HT-29 (cell line): ENCODE results near the gene ZNF554. TPM values are rescaled to one million over a fixed set of nuclear protein-coding genes. Genes with fewer than 3 reads are reported as not detected.
"Not testable (repeated sequence)": the region's sequence is repeated elsewhere in the genome, so short reads cannot be mapped to it uniquely, and the experiment has no call there.

ENCODE experiments used
- DNase-seq: peaks from one replicate; pipeline ENCODE4 v3.0.0-alpha.2; 2015; ENCODE audit warnings: low spot score
- total RNA-seq: library from RNA; depleted of rRNA; stranded (reverse); fragments of >200 nt; shearing (Covaris generic); gene quantifications from 2 replicates; pipeline ENCODE4 v1.2.3, GENCODE V29; 2014; rRNA removed

ZNF554 gene
- total RNA-seq, 1 experiment from 2014 or later, result 1.2 TPM

DNA sequence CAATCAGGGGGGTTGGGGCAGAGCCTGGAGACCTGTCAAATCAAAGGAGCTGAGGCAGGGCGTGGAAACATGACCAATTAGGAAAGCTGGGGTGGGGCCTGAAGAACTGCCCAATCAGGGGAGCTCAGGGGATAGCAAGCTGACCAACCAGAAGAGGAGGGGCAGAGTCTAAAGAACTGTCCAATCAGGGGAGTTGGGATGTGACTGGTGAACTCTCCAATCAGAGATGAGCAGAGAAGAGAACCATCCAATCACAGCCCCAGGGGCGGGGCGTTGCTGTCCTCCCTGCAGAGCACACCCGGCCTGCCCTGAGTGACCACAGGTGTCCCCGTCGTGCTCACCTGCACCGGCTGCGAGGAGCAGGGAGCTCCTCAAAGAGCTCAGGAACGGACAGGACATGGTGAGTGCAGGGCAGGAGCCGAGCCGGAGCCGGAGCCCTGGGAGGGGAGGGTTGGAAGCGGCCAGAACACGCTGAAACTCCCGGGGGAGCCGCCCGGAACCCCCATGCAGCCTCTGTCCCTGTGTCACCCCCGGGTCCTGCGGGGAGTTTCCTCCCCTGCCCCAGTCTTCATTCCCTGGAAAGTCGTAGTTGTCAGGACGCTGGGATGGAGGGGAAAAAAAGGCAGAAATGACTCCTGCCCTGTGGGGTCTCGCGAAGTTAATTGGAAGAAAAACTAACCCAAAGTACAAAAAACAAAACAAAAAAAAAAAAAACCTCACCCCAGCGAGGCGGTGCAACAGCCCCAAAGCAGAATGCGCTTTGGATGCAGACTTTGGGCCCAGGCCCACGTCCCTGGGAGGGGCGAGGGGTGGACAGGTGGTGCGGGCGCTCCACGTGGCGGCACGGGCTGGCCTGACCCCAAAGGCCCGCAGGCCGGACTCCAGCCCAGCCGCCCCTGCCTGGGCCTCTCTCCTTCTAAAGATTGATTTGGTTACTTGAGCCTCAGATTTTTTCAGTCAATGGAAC is 47.6 kb downstream of the ZNF554 start, which contains the start of gene ZNF556:
TSS of gene ZNF556 (plus strand) at position 311 of the 967 bp plus-strand sequence. CDS start at position 398, 87 bp downstream.
- DNase-seq, result peak; percentile 72

DNA sequence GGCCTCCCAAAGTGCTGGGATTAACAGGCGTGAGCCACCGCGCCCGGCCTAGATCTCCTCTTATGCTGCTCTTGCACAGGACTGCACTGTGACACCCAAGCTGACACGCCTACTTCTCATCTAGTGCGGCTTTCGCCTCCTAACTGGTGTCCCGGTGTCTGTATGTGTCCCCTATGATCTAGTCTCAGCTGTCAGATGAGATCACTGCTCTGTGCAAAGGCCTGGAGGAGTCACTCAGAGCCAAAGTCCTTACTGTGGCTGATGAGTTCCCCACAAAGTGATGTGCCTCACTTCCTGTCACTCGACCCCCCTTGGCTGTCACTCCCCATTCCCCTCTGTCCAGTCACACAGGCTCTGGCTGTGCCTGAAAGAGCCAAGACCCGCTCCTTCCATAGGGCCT is 50.0 kb downstream of the ZNF554 start:
- DNase-seq, result no peak

DNA sequence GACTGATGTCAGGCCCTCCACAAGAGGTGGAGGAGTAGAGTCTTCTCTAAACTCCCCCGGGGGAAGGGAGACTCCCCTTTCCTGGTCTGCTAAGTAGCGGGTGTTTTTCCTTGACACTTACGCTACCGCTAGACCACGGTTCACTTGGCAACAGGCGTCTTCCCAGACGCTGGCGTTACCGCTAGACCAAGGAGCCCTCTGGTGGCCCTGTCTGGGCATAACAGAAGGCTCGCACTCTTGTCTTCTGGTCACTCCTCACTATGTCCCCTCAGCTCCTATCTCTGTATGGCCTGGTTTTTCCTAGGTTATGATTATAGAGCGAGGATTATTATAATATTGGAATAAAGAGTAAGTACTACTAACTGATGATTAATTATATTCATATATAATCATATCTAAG is 52.5 kb downstream of the ZNF554 start:
- not testable (repeated sequence) for DNase-seq

- no peak for DNase-seq
These were observed 58.0 kb downstream of the ZNF554 start for GRCh38 chr19:2877398-2878331.

DNA sequence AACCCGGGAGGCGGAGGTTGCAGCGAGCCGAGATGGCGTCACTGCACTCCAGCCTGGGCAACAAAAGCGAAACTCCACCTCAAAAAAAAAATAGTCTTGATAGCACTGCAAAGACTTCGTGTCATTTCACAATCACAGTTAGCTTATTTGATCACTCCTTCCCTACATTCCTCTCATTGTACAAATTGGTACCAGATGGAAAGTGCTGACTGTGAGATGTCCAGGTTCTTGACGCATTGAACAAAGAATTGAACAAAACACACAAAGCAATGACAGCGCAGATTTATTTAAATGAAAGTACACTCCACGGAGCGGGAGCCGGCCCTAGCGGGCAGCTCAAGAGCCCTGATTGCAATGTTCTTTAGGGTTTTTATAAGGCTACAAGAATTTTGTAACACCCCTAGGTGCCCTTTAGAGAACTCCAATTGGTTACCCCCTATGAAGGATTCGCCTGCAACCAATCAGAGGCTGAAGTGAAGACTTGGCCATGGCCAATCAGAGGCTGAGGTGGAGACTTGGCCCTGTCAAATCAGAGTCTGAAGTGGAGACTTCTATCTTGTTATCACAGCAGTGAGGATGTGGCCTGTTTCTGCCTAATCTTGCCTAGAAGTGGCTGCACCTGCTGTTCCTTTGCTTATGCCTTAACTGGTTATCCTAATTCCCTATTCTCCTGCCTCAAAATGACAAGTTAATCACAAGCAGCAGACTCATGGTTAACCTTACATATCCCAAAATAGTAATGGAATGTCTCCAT is 64.2 kb downstream of the ZNF554 start:
- DNase-seq, result no peak

GRCh38 chr19:2885736-2886135 is 66.1 kb downstream of the ZNF554 start:
- DNase-seq, result no peak

Other genes starting within 250 kb of the ZNF554 start
- 0.03 and 0.23 TPM in 2 replicates for gene GNG7, start 117.2 kb upstream of the ZNF554 start, total RNA-seq
- gene DIRAS1, start 98.5 kb upstream of the ZNF554 start, total RNA-seq, result not detected in 2 replicates
- gene SLC39A3, start 79.9 kb upstream of the ZNF554 start, total RNA-seq, result 43.0 and 45.5 TPM in 2 replicates
- gene SGTA, start 36.6 kb upstream of the ZNF554 start, total RNA-seq, result 122 and 127 TPM in 2 replicates
- gene THOP1, start 34.4 kb upstream of the ZNF554 start, total RNA-seq, result 271 and 308 TPM in 2 replicates
- 0.65 and 1.3 TPM in 2 replicates for gene ZNF555, start 21.6 kb downstream of the ZNF554 start, total RNA-seq
- 0.03 and 0.23 TPM in 2 replicates for gene ZNF556, start 47.5 kb downstream of the ZNF554 start, total RNA-seq
- 5.6 and 5.7 TPM in 2 replicates for gene ZNF57, start 81.1 kb downstream of the ZNF554 start, total RNA-seq
- 0.86 and 1.7 TPM in 2 replicates for gene ZNF77, start 125.1 kb downstream of the ZNF554 start, total RNA-seq
- gene TLE6, start 157.7 kb downstream of the ZNF554 start, total RNA-seq, result 0.48 TPM in 1 of 2 replicates, not detected in the other
- gene TLE2, start 209.4 kb downstream of the ZNF554 start, total RNA-seq, result 0.08 and 1.1 TPM in 2 replicates
- gene TLE5, start 242.6 kb downstream of the ZNF554 start, total RNA-seq, result 356 and 359 TPM in 2 replicates